ENCODE measurements around the gene PPARA. TPM values are rescaled to one million over a fixed set of nuclear protein-coding genes. Genes with fewer than 3 reads are reported as not detected.

Gene PPARA
- total and polyA plus RNA-seq, 2 donors (not counting 3 experiments of a cell fraction or from before 2014, with no cell fraction given): 3.1 to 10.7 TPM

DNA sequence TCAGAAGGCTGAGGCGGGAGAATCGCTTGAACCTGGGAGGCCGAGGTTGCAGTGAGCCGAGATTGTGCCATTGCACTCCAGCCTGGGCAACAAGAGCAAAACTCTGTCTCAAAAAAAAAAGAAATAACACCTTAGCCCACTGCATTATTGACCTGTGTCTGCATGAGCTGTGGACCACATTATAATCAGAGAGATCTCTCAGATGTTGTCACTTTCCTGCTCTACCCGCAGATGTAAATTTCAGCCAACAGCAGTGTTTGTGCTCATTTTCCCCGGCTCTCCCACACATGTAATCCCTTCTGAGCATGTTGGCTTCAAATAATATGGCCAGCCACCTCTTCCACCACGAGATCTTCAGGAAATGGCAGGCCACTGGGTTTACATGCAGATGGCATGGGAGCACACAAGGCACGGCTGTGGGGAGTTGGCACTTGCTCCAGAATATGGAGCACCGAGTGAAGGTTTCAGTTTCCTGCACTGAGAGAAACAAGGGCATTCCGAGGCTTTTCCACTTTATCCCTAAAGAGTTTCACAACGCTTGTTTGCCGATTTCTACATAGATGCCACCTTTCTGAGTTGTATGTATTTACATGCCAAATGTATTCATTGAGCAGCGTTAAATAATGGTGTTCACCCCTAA is 80.1 kb downstream of the PPARA start:
- DNase-seq (ENCODE audit: low read depth, low spot score) (no peak), FAIRE-seq (no peak)
- no peak overlapping the region for H3K4me3 ChIP-seq (replicated peaks in 1 of 3; ENCODE audit: insufficient read depth in 1 of 3, low read depth in 1 of 3, low read length in 3 of 3)
- H3K9me3 ChIP-seq (replicated peaks; ENCODE audit: control insufficient read depth, insufficient read depth, low read length): no peaks in the 10 kb centered on the region
- H3K27ac ChIP-seq (ENCODE audit: insufficient read depth, low read depth, low read length): no peak overlapping the region
- H3K27me3 ChIP-seq (ENCODE audit: control insufficient read depth in 2 of 2, insufficient read depth in 2 of 2, low read length in 2 of 2): no peaks in the 10 kb centered on the region
- BruUV-seq (replicated peaks): no TSS peak
- H3K4me2 ChIP-seq (ENCODE audit: insufficient read depth, low read length): no peak overlapping the region
- H3K4me1 ChIP-seq (ENCODE audit: control insufficient read depth, extremely low read depth, insufficient read depth, low read length): no peaks in the 10 kb centered on the region
- no peak overlapping the region for H3K9ac ChIP-seq (replicated peaks; ENCODE audit: extremely low read depth, insufficient read depth, low read length)
- no peak for TF ChIP-seq GATA2 (IDR thresholded peaks at IDR 0.05; ENCODE audit: insufficient read depth, insufficient read length, low read depth, low read length)
- H3K36me3 ChIP-seq (ENCODE audit: control insufficient read depth in 2 of 2, extremely low read depth in 1 of 2, insufficient read depth in 2 of 2, low read length in 2 of 2): no peaks in the 10 kb centered on the region
- no peaks in the 10 kb centered on the region for H4K20me1 ChIP-seq (replicated peaks; ENCODE audit: control insufficient read depth, extremely low read depth, insufficient read depth, low read length)
- H3K9me1 ChIP-seq (replicated peaks; ENCODE audit: control insufficient read depth, extremely low read depth, insufficient read depth, low read length): no peaks in the 10 kb centered on the region
- ChIA-PET CTCF (no interaction called here), POLR2A (no interaction called here)
- H3K79me2 ChIP-seq (ENCODE audit: control insufficient read depth, insufficient read depth, low read length): no peaks in the 10 kb centered on the region
- H2AFZ ChIP-seq (ENCODE audit: low read depth, low read length): no peak overlapping the region
- dilution Hi-C loops (cut with MboI; ENCODE audit: extremely low pct_ligation_motif_present, low sequenced_read_pairs): no loop called here
- intact Hi-C loops (cut with micrococcal nuclease): no loop called here

DNA sequence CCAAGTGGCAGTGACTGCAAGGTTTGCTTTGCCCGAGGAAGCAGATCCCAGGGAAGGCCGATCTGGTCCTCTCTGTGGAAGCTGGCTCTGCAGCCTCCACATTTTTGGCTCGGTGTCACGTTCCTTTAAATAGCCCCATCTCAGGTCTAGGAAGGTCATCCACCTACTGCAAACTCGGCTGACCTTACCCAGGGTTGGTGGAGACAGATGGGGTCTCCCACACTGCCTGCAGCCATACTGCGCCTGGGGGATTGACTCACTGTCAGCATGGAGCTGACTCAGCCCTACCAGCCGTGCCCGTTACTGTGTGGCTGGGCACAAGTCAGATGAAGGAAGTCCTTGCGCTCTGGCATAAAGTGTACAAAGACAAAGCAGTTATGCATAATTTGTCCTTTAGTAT is 82.9 kb downstream of the PPARA start:
- no TSS peak for BruUV-seq (replicated peaks)
- H3K79me2 ChIP-seq (ENCODE audit: control insufficient read depth, insufficient read depth, low read length): no peaks in the 10 kb centered on the region
- H3K4me2 ChIP-seq (ENCODE audit: insufficient read depth, low read length): no peak overlapping the region
- dilution Hi-C loops (cut with MboI; ENCODE audit: extremely low pct_ligation_motif_present, low sequenced_read_pairs): no loop called here
- H2AFZ ChIP-seq (ENCODE audit: low read depth, low read length): peak overlapping the region; percentile 9
- no peak overlapping the region for H3K4me3 ChIP-seq (replicated peaks in 1 of 3; ENCODE audit: insufficient read depth in 1 of 3, low read depth in 1 of 3, low read length in 3 of 3)
- no peaks in the 10 kb centered on the region for H3K9me3 ChIP-seq (replicated peaks; ENCODE audit: control insufficient read depth, insufficient read depth, low read length)
- no peaks in the 10 kb centered on the region for H4K20me1 ChIP-seq (replicated peaks; ENCODE audit: control insufficient read depth, extremely low read depth, insufficient read depth, low read length)
- POLR2A ChIA-PET: no interaction called here
- H3K27me3 ChIP-seq (ENCODE audit: control insufficient read depth in 2 of 2, insufficient read depth in 2 of 2, low read length in 2 of 2): no peaks in the 10 kb centered on the region
- FAIRE-seq (no peak), DNase-seq (ENCODE audit: low read depth, low spot score) (peak; percentile 21)
- intact Hi-C loops (cut with micrococcal nuclease): no loop called here
- H3K36me3 ChIP-seq (ENCODE audit: control insufficient read depth in 2 of 2, extremely low read depth in 1 of 2, insufficient read depth in 2 of 2, low read length in 2 of 2): no peaks in the 10 kb centered on the region
- H3K4me1 ChIP-seq (ENCODE audit: control insufficient read depth, extremely low read depth, insufficient read depth, low read length): no peaks in the 10 kb centered on the region
- TF ChIP-seq CTCF (IDR thresholded peaks at IDR 0.05; ENCODE audit: extremely low read depth in 1 of 2, insufficient read depth in 1 of 2, low read depth in 1 of 2, low read length in 2 of 2): no peak
- TF ChIP-seq FOS (IDR thresholded peaks at IDR 0.05; ENCODE audit: borderline replicate concordance, insufficient read depth, low read length): peak; percentile 16
- CTCF ChIA-PET: interaction anchor here (1.9 kb wide), 1 partner anchor 11 kb away, joined by 4 read pairs; no protein-coding TSS in a partner anchor
- no peaks in the 10 kb centered on the region for H3K9me1 ChIP-seq (replicated peaks; ENCODE audit: control insufficient read depth, extremely low read depth, insufficient read depth, low read length)
- no peak overlapping the region for H3K27ac ChIP-seq (ENCODE audit: insufficient read depth, low read depth, low read length)
- no peak overlapping the region for H3K9ac ChIP-seq (replicated peaks; ENCODE audit: extremely low read depth, insufficient read depth, low read length)
